ENCODE data around the gene MVK. TPM values are rescaled to one million over a fixed set of nuclear protein-coding genes. Genes with fewer than 3 reads are reported as not detected.

MVK gene
- total and polyA plus RNA-seq, 2 of the 4 experiments (the other 2 are of a cell fraction), result 6.6 to 11.5 TPM

GRCh38 chr12:109605599-109606228 is 32.1 kb downstream of the MVK start:
- TF ChIP-seq POLR2A (IDR thresholded peaks at IDR 0.05; ENCODE audit: low read depth, low read length) (no peak), ELK1 (IDR thresholded peaks at IDR 0.05; ENCODE audit: borderline replicate concordance, low read depth, low read length) (no peak), MAZ (IDR thresholded peaks at IDR 0.05; ENCODE audit: borderline replicate concordance, low read depth, low read length) (no peak), CHD1 (IDR thresholded peaks at IDR 0.05; ENCODE audit: low read depth, low read length) (no peak), USF2 (IDR thresholded peaks at IDR 0.05; ENCODE audit: low read depth, low read length) (no peak), BHLHE40 (IDR thresholded peaks at IDR 0.05; ENCODE audit: low read depth, low read length) (no peak), FOS (IDR thresholded peaks at IDR 0.05; ENCODE audit: low read depth, low read length) (no peak), RFX5 (IDR thresholded peaks at IDR 0.05; ENCODE audit: low read depth, low read length) (no peak), NFE2L2 (IDR thresholded peaks at IDR 0.05; ENCODE audit: low read depth, low read length) (no peak), MXI1 (IDR thresholded peaks at IDR 0.05; ENCODE audit: borderline replicate concordance, low read depth, low read length) (no peak), CTCF (conservative IDR thresholded peaks at IDR 0.05; ENCODE audit: low read depth, low read length) (no peak), SMC3 (IDR thresholded peaks at IDR 0.05; ENCODE audit: low read depth, low read length) (no peak), RAD21 (IDR thresholded peaks at IDR 0.05; ENCODE audit: low read length) (no peak), MAFK (IDR thresholded peaks at IDR 0.05; ENCODE audit: low read depth, low read length) (no peak), RCOR1 (IDR thresholded peaks at IDR 0.05; ENCODE audit: insufficient replicate concordance, low read length) (no peak), CEBPB (IDR thresholded peaks at IDR 0.05; ENCODE audit: low read depth, low read length) (no peak)
- Histone ChIP-seq H3K23ac (ENCODE audit: low read depth, low read length) (no peak overlapping the region), H3K18ac (ENCODE audit: low read depth, low read length) (no peak overlapping the region), H3K4ac (ENCODE audit: low read depth, low read length) (no peak overlapping the region), H3K56ac (ENCODE audit: extremely low read depth, insufficient read depth, low read length) (no peak overlapping the region), H3K9ac (ENCODE audit: low read depth, low read length) (no peak overlapping the region), H4K20me1 (ENCODE audit: insufficient read depth, low read length) (no peaks in the 10 kb centered on the region), H2AK5ac (ENCODE audit: low read depth, low read length) (no peak overlapping the region), H3K27me3 (ENCODE audit: control insufficient read depth, insufficient read depth, low read length) (peaks cover 50% of the 10 kb centered on the region), H4K5ac (ENCODE audit: low read depth, low read length) (no peak overlapping the region), H2BK120ac (ENCODE audit: low read depth, low read length) (no peak overlapping the region), H3K79me1 (ENCODE audit: low read depth in 1 of 2, low read length in 2 of 2) (no peaks in the 10 kb centered on the region), H2BK15ac (ENCODE audit: low read depth, low read length) (no peak overlapping the region), H4K8ac (ENCODE audit: low read depth in 2 of 2, low read length in 2 of 2) (no peak overlapping the region), H3K4me1 (ENCODE audit: control insufficient read depth, insufficient read depth, low read length) (no peaks in the 10 kb centered on the region), H3K4me3 (ENCODE audit: insufficient read depth, low read depth, low read length) (no peak overlapping the region), H2AFZ (replicated peaks; ENCODE audit: low read length, poor library complexity) (peak overlapping the region; percentile 15), H3K14ac (replicated peaks; ENCODE audit: low read depth, low read length) (no peak overlapping the region), H3K9me1 (ENCODE audit: insufficient read depth, low read length) (no peaks in the 10 kb centered on the region), H3K36me3 (ENCODE audit: control insufficient read depth, insufficient read depth, low read length) (no peaks in the 10 kb centered on the region), H2AK9ac (replicated peaks; ENCODE audit: low read depth, low read length, poor library complexity) (no peak overlapping the region), H3K9me3 (ENCODE audit: control insufficient read depth, insufficient read depth, low read length) (no peaks in the 10 kb centered on the region; the same call in 1 of the 2 replicates), H2BK20ac (ENCODE audit: low read depth, low read length) (no peak overlapping the region), H4K91ac (ENCODE audit: insufficient read depth, low read depth, low read length) (no peak overlapping the region), H3K4me2 (ENCODE audit: low read depth, low read length) (no peak overlapping the region), H3K27ac (ENCODE audit: insufficient read depth, low read length) (no peak overlapping the region), H2BK5ac (ENCODE audit: low read depth, low read length, poor library complexity, severe bottlenecking) (no peak overlapping the region)
- WGBS, 2 experiments (ENCODE audit: extremely low coverage in 2 of 2, insufficient read length in 1 of 2), result 75% methylated on average over 1 of the region's 13 CpGs; no CpG with 5 or more reads in 1 of the 2 experiments
- no TSS peak for BruUV-seq (replicated peaks)
- CTCF ChIA-PET, result interaction anchor here (1.0 kb wide), 1 partner anchor 8 kb away, joined by 3 read pairs; no protein-coding TSS in a partner anchor
- no peak for ATAC-seq (ENCODE audit: low read depth)
- POLR2A ChIA-PET (ENCODE audit: unreplicated experiment), result no interaction called here
- dilution Hi-C loops (cut with HindIII; ENCODE audit: low sequenced_read_pairs, unreplicated experiment) (no loop called here), in situ Hi-C loops (cut with MboI; ENCODE audit: low sequenced_read_pairs) (no loop called here), intact Hi-C loops (cut with micrococcal nuclease) (no loop called here)
- DNase-seq, result no peak
